Measurements from ENCODE around the gene NCKIPSD.
A peak's percentile ranks its signal among the peaks of the same experiment; 100 is the strongest.

The NCKIPSD gene

GRCh38 chr3:48651771-48652170 lies 33.9 kb downstream of the NCKIPSD start:
- no peak for DNase-seq

- no peak for DNase-seq
Observed at GRCh38 chr3:48650723-48651122, 35.0 kb downstream of the NCKIPSD start.

GRCh38 chr3:48648188-48648850 lies 37.4 kb downstream of the NCKIPSD start:
- no peak for DNase-seq

DNA sequence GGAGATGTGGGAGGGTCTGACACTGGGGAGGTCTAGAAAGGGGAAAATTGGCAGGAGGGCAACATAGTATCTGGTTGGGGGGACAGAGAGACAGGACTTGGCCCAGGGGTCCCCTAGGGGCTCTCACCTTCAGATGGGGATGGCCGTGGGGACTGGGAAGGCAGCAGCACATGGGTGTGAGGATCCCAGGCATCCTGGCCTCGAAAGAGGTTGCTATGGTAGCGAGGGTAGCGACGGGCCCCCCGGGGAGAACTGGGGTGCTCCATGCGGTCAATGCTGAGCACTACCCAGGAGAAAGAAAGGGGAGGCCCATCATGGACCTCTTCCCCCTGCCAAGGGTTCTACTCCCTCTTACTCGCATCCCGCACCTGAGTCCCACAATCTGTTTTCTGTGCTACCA lies 38.0 kb downstream of the NCKIPSD start:
- DNase-seq = no peak

- DNase-seq = no peak
Observed at GRCh38 chr3:48644898-48645760, 40.6 kb downstream of the NCKIPSD start.

GRCh38 chr3:48642605-48643004 lies 43.1 kb downstream of the NCKIPSD start:
- DNase-seq = no peak

DNA sequence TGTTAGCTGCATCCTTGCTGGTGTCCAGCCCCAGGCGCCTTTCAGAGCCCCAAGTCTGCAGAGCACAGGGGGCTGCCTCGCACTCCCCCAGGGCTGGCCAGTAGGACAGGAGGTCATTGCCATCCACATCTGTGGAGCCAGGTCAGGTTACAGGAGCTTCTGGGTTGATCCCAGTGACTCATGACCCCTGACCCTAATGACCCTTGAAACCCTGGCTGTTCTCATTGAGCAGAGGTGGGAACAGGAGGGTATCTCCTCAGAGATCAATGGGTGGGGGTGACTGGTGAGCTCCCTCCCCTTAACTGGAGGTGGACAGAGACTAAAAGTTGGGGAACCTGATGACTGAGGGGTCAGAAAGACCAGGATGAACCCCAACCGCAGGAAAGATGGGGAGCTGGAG lies 44.3 kb downstream of the NCKIPSD start:
- DNase-seq = no peak

- DNase-seq = no peak
Observed at GRCh38 chr3:48639944-48640606, 45.6 kb downstream of the NCKIPSD start.

DNA sequence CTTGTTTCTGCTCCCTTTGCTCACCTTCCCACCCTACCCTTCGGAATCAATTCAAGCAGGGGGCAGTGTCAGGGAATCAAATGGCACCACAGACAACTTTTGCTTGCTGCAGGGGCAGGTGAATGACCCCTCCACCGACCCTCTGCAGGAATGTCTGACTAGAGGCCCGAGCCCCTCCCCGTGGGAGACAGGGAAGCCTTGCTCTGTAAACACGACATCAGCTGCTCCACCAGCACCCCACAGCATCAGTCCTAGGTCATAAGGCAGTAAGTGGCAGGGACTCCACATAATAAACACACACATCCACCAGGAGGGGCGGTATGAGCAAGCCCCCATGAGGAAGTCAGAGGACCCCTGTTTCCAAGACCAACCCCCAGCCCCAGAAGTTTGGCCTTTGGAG lies 48.4 kb downstream of the NCKIPSD start:
- no peak for DNase-seq

DNA sequence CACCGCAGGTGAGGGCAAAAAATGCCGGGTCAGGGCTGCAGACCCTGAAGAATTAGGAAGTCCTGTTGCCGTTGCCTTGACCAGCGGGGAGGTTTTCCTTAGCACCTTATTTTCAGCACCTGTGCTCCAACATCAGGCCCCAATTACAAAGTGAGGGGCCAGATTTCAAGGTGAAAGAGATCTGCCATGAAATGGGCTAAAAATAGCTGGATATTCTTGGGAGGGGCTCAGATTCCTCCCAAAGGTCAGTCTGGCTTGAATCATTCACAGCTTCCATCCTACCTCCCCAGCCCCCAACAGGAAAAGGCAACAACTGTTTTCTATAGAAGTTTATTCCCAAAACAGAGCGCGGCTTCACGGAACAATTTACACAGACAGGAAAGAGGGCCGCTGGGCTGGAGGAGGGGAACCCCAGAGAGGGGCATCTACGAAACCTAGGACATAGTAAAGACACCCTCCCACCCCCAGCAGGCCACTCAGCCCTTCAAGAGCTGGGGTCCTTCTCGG lies 49.5 kb downstream of the NCKIPSD start:
- DNase-seq = no peak

DNA sequence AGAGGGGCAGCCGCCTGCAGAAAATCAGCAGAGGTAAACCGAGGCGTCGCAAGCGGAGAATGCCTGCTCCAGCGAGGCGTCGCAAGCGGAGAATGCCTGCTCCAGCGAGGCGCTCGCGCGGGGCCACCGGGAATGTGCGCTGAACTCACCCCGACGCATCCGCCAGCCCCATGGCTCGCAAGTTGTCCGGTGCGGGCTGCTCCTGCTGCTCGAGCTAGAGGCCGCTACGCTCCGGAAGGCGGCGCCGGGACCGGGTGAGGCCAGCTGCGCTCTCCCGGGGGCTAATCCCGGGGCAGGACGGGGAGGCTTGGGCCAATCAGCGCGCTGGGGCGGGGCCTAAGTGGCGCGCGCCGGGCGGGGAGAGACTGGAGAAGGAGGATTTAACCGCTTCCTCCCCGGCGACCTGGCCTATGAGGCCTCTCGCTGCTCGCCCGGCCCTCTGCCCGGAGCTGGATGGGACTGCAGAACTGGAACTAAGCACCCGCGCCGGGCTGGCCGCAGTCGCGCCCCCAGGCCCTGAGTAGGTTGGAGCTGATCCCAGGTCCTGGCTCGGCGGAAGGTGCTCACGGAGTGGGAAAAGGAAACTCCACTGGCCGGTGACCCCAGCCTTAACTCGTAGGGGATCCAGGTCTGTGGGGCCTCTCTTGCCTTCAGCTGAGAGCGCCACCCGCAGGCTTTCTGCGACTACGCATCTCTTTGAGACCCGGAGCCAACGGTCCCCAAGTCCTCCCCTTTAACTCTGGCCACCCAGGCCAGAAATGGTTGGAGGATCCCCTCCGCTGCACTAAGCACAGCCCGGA lies 50.3 kb downstream of the NCKIPSD start, which contains the start of gene SLC26A6:
SLC26A6 (minus strand) TSS at position 240 of the 800 bp plus-strand sequence; CDS start at position 172, 68 bp downstream.
- peak; percentile 55 to 99 (median 94) for DNase-seq

- DNase-seq = peak in 22 of 56 donors; percentile 6 to 61 (median 30)
Observed at GRCh38 chr3:48634661-48635221, 51.0 kb downstream of the NCKIPSD start.

DNA sequence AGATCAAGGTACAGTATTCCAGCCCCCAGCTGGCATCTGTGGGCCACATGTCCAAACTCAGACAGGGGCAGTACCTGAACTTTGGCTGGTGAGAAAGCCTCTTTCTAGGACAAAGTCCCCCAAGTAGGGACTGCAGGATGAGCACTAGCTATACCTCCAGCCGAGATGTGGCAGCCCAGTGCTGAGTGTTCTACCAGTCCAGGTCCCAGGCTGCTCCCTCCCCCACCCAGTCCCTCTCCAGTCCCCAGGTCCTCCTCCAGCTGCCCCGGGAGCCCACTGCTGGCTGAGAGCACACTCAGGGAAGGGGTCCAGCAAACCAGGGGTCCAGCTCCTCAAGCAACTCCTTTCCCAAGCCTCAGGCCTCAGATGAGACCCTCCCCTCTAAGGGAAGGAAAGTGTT lies 52.0 kb downstream of the NCKIPSD start:
- DNase-seq = no peak

DNA sequence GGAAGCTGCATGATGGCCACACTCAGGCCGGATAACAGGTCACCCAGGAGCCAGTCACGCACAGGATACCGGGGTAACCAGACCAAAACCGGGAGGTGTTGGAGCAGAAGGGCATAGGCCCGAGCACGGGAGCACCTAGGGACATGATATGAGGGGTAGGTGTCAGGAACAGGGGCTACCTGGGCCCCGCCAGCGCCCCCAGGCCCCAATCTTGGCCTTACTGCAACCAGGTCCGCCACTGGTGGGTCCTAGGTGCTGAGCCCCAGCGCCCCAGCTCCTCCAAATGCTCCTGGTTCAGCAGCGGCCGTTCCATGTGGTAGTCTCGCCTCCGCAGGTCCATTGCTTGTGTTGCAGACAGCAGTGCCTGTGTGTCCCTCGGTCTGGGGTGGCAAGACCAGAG lies 52.5 kb downstream of the NCKIPSD start:
- no peak for DNase-seq

GRCh38 chr3:48631516-48632448 lies 53.9 kb downstream of the NCKIPSD start:
- DNase-seq = no peak

- DNase-seq = no peak
Observed at GRCh38 chr3:48630833-48631232, 54.9 kb downstream of the NCKIPSD start.

GRCh38 chr3:48630407-48630806 lies 55.3 kb downstream of the NCKIPSD start:
- DNase-seq = no peak

DNA sequence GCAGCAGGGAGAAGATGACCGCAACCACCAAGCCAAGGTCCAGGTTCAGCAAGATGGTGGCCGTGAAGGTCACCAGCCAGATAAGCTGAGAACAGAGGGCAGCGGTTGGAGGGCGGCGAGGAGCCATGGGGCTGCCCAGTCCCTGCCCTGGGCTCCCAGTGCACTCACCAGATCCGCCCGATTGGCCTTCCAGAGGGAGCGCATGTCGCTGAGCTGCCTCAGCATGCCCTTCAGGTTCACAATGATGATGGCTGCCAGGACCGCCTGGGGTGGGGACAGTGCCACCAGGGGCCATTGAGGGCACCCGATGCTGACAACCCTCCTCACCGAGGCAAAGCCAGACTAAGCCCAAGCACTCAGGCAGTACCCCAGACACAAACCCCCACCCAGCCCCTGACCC lies 55.8 kb downstream of the NCKIPSD start:
- DNase-seq = no peak

- no peak for DNase-seq
Observed at GRCh38 chr3:48628277-48629017, 57.3 kb downstream of the NCKIPSD start.
